GM12878 (cell line): Measurements from ENCODE around the gene CDH18.

Source experiments
- CTCF ChIP-seq, 3 experiments: IDR thresholded peaks in 2 of 3; conservative IDR thresholded peaks in 1 of 3; 2 replicates each; pipeline ENCODE4 v1.5.1; 2011; ENCODE audit warnings: low read depth in 3 of 3, low read length in 3 of 3, mild to moderate bottlenecking in 3 of 3, control low read depth in 2 of 3, moderate library complexity in 2 of 3, inconsistent platforms in 1 of 3, mixed read lengths in 1 of 3; ENCODE audit not compliant: control insufficient read depth in 2 of 3, insufficient read depth in 1 of 3; ENCODE audit errors: extremely low read depth in 1 of 3
- MLLT1 ChIP-seq: fragments of 450-650 bp; IDR thresholded peaks from 2 replicates; pipeline ENCODE4 v1.6.1; 2016; ENCODE audit warnings: mild to moderate bottlenecking
- NBN ChIP-seq: fragments of 450-650 bp; IDR thresholded peaks from 2 replicates; pipeline ENCODE4 v1.6.1; 2016
- PML ChIP-seq: IDR thresholded peaks from 2 replicates; pipeline ENCODE4 v1.6.1; 2012; ENCODE audit warnings: low read length, inconsistent platforms
- POLR2AphosphoS5 ChIP-seq: IDR thresholded peaks from 2 replicates; pipeline ENCODE4 v1.6.1; 2011; ENCODE audit warnings: mild to moderate bottlenecking, low read length, inconsistent platforms
- RAD21 ChIP-seq: IDR thresholded peaks from 2 replicates; pipeline ENCODE4 v1.6.1; 2011; ENCODE audit warnings: mild to moderate bottlenecking, low read depth, low read length, moderate library complexity; ENCODE audit not compliant: insufficient read depth

- TF ChIP-seq RAD21 (no peak), CTCF (IDR thresholded peaks at IDR 0.05 in 2 of 3, conservative IDR thresholded peaks at IDR 0.05 in 1 of 3; ENCODE audit: control insufficient read depth in 2 of 3, extremely low read depth in 1 of 3, insufficient read depth in 1 of 3, low read depth in 3 of 3, low read length in 3 of 3) (no peak), POLR2AphosphoS5 (no peak), NBN (no peak), PML (no peak), MLLT1 (no peak)
These were observed 453.2 kb downstream of the CDH18 start for GRCh38 chr5:19534751-19535150.
